HT1080 (cell line): ENCODE results near the gene HS6ST3. TPM values are rescaled to one million over a fixed set of nuclear protein-coding genes. Genes with fewer than 3 reads are reported as not detected.

Experiments
- total RNA-seq: library from RNA; depleted of rRNA; stranded (reverse); fragments of >200 nt; shearing (Covaris generic); gene quantifications from 2 replicates; pipeline ENCODE4 v1.2.3, GENCODE V29; 2014; rRNA removed

The HS6ST3 gene
- total RNA-seq, 1 experiment from 2014 or later, result 0.45 TPM

Other genes starting within 250 kb of the HS6ST3 start
- gene UGGT2, start 36.7 kb upstream of the HS6ST3 start, total RNA-seq, result 18.5 and 24.5 TPM in 2 replicates